GM19023 (cell line): ENCODE measurements around the gene CYP2B6.
"Not testable (repeated sequence)": the region's sequence is repeated elsewhere in the genome, so short reads cannot be mapped to it uniquely, and the experiment has no call there.

Source experiments
- ATAC-seq: cut with Tn5 transposase; IDR thresholded peaks from one replicate; pipeline ENCODE4 v1.9.1; 2021; ENCODE audit warnings: mild to moderate bottlenecking, moderate library complexity; ENCODE audit not compliant: unreplicated experiment

Gene CYP2B6

DNA sequence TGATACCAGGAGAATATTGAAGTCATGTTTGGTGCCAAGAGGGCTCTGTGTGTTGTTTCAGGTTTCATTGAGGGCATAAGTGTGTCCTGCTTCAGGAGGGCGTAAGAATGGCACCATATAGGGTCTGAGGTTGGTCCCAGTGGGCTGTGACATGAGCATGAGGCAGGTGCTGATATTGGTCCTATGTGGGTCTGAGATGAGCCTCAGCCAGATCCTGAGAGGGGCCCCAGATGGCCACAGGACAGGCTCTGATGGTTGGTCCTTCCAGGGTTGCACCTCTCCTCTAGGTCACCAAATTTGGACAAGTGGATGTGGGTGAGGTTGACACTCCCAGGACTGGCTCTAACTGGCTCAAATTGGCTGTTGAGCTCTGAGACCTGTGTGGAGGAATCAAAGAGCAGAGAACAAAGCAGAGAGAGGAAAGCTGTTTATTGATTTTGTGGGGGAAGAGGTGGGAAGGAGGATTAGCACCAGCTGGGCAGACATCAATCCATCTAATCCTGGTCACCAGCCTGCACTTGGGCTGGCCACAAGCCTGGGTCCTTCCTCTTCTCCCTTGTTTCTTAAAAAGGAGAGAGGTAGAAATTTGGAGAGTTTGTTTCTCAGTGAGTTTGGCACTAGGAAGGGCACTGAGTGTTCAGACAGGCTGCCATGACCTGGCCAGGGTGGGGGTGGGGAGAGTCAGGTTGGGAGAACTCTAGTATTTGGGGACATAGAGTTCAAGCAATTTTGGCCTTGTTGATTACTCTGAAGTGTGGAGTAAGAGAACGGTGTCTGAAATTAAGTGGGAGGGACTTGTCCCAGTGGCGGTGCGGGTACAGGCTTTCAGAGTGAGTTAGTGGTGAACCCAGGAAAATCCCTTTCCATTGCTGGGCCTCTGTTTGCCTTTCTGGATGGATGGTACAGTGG, 38.7 kb downstream of the CYP2B6 start:
- no peak for ATAC-seq

DNA sequence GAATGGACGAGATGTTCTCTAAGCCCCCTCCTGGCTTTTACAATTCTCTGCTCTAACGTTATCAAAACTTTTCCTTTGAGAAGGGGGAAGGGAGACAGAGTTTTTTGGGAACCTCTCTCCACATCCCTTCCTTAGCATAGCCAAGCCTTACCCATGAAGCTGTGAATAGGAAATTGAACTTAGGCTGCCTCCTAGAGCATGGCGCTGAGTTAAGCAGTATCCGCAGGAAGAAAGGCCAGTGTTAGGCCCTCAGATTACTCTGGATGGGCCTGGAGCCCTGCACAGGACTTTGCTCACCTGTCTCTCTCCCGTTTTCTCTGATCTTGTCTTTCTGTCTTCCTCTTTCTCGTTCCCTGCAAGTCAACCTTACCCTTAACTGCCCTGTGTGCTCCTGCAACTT, 39.6 kb downstream of the CYP2B6 start:
- ATAC-seq, result no peak

DNA sequence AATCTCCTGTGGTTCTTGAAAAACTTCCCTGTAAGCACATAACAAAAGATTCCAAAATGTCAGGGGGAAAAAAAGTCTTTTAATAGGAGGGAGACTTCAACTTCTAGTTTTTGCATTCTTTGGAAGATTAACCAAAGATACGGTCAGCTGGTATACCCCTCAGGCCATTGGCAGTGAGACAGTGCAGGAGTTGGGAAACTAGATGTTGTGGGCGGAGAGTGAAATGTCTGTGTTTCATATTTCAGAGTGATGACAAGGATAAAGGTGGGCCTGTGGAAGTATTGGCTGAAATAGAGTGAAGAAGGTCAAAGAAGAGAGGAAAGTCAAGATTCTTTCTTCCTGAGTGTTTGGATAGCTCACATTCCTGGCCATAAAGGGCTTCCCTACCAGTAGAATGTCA, 40.8 kb downstream of the CYP2B6 start:
- ATAC-seq, result no peak

DNA sequence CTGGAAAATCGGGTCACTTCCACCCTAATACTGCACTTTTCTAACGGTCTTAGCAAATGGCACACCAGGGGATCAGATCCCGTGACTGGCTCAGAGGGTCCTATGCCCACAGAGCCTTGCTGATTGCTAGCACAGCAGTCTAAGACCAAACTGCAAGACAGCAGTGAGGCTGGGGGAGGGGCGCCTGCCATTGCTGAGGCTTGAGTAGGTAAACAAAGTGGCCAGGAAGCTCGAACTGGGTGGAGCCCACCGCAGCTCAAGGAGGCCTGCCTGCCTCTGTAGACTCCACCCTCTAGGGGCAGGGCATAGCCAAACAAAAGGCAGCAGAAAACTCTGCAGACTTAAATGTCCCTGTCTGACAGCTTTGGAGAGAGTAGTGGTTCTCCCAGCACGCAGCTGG, 42.2 kb downstream of the CYP2B6 start:
- ATAC-seq, result not testable (repeated sequence)

DNA sequence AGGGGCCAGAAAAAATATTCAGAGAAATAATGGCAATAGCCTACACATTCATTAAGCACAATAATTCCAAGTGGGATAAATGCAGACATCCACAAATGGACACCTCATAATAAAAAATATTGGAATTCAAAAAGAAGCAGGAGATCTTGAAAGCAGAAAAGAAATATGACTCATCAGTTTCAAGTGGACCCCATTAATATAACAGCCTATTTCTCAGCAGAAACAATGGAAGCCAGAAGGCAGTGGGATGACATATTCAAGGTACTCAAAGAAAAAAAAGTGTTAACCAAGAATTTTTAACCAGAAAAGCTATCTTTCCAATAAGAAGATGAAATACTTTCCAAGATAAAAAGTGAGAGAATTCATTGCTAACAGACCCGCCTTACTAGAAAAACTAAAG, 48.7 kb downstream of the CYP2B6 start:
- ATAC-seq, result no peak

DNA sequence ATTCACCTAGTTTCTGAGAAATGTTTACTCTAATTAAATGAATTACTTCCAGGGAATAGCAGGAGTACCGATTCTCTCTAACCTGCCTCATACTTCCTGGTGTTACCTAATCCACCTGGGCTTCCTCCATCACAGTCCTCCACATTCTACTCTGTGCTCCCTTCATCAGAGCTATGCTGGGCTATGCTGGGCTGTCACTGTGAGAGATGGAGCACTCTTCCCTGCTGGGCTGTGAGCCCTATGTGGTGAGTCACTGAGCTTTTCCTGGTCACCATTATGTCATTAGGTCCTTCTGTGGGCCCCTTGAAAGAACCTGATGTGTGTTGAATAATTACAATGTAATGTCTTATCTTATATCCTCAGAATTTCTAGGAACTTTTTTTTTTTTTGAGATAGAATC, 54.0 kb downstream of the CYP2B6 start:
- not testable (repeated sequence) for ATAC-seq

DNA sequence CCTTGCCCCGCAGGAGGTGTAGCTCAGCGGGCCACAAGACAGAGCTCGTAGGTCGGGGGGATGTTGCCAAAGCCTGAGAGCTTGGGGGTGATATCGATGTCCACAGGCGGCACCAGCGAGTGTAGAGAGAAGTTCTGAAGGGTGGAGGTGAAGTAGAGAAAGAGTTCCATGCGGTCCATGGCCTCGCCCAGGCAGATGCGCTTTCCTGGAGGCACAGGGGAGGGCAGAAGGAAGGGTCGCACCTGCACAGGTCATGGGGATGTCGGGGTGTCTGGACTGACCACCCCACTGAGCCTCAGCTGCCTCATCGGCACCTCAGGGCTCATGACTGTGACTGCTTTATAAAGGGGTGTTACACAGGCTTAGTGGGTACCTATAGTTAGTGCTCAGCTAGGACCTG, 59.3 kb downstream of the CYP2B6 start:
- ATAC-seq, result no peak

DNA sequence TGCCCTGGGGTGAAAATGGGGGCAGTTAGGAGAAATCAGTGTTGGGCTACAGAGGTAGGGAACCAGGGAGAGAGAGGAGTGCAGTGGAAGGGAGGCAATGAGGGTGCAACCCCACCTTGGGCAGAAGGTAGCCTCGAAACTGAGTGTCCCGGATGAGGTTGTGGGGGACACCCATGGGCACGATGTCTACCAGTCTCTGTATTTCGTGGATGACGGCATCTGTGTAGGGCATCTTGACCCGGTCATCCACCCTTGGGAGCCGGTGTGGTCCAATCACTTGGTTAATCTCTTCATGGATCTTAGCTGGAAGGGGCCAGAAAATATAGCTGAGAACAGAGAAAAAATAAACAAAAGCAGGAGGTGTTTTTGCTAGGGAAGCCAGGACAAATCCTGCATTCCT, 61.1 kb downstream of the CYP2B6 start:
- ATAC-seq, result not testable (repeated sequence)

DNA sequence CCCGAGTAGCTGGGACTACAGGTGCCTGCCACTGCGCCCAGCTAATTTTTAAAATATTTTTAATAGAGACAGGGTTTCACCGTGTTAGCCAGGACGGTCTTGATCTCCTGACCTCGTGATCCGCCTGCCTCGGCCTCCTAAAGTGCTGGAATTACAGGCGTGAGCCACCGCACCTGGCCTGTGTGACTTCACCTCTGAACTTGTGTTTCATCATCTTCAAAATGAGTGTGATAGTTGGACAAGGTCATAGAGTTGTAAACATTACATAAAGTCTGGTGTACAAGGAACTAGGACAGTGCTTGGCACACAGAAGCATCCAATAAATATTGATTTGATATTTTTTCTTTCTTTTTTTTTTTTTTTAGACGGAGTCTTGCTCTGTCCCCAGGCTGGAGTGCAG, 62.2 kb downstream of the CYP2B6 start:
- not testable (repeated sequence) for ATAC-seq

DNA sequence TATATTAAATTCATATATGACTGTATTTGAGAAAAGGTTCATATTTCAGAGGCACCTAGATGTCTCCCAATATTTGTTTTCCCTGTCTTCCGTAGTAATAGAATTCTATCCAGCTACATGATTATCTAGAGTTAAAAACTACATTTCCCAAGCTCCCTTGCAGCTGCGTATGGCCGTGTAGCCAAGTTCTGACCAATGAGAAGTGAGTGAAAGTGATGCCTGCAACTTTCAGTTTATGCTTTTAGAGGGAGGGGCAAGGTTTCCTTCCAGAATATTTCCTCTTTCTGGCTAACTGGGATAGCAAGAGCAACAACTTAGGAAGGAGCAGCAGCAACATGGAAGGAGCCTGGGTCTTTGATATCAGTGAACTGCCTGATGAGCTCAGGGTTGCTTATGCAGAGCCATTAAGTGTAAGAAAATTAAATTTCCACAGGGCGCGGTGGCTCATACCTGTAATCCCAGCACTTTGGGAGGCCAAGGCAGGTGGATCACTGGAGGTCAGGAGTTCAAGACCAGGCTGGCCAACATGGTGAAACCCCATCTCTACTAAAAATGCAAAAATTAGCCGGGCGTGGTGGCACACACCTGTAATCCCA, 74.0 kb downstream of the CYP2B6 start:
- ATAC-seq, result no peak
